Activated T-cell treated with anti-CD3 and anti-CD28 coated beads, Interleukin-2, amount 50 U/mL, for 72 hours (primary cell): Measurements from ENCODE around the gene AP5S1. TPM values are rescaled to one million over a fixed set of nuclear protein-coding genes. Genes with fewer than 3 reads are reported as not detected.

Source experiments
- ATAC-seq, 2 donors: fragments of 150-1000 bp; cut with Tn5 transposase; replicated peaks in 1 of 2; 2 replicates each; pipeline ENCODE4 v1.10.0; 2021; ENCODE audit warnings: moderate library complexity in 2 of 2, mild to moderate bottlenecking in 1 of 2
- DNase-seq, 2 donors: peaks; one replicate each; pipeline ENCODE4 v3.0.0; 2021 to 2022; ENCODE audit warnings: mixed read lengths in 1 of 2
- H3K27ac Mint-ChIP-seq: one replicate; pipeline ENCODE4 v1.8.0; 2022; ENCODE audit warnings: mild to moderate bottlenecking, moderate library complexity, mixed read lengths
- H3K27me3 Mint-ChIP-seq: one replicate; pipeline ENCODE4 v1.8.0; 2022; ENCODE audit warnings: low read depth, mixed read lengths
- H3K36me3 Mint-ChIP-seq, 2 donors: one replicate each; pipeline ENCODE4 v1.8.0; 2022; ENCODE audit warnings: mixed read lengths in 2 of 2, mild to moderate bottlenecking in 1 of 2; ENCODE audit not compliant: insufficient read depth in 2 of 2
- H3K4me1 Mint-ChIP-seq: one replicate; pipeline ENCODE4 v1.8.0; 2022; ENCODE audit warnings: low read depth, mixed read lengths
- H3K4me3 Mint-ChIP-seq, 2 donors: one replicate each; pipeline ENCODE4 v1.8.0; 2022; ENCODE audit warnings: mild to moderate bottlenecking in 2 of 2, mixed read lengths in 2 of 2, moderate library complexity in 2 of 2
- H3K9me3 Mint-ChIP-seq, 2 donors: one replicate each; pipeline ENCODE4 v1.8.0; 2022; ENCODE audit warnings: mixed read lengths in 2 of 2
- total RNA-seq, 2 donors: library from RNA; stranded (reverse); gene quantifications; one replicate each; pipeline ENCODE4 v1.2.3, GENCODE V29; 2022

The AP5S1 gene
- total RNA-seq, 2 donors from 2014 or later, result 10.3 to 13.7 TPM

GRCh38 chr20:3846740-3847428 is 26.5 kb downstream of the AP5S1 start, which contains the start of gene MAVS:
Gene MAVS, plus strand, starts transcription at chr20:3846834. Its CDS starts 7,791 bp downstream, at chr20:3854625.
- peak; percentile 94 to 95 for DNase-seq
- H3K4me3 Mint-ChIP-seq, result peak within 1 kb of the TSS; percentile 90 to 95
- H3K9me3 Mint-ChIP-seq, result no peaks in the 10 kb centered on the region
- peak; percentile 98 to 99 for ATAC-seq
- peak within 1 kb of the TSS; percentile 90 for H3K27ac Mint-ChIP-seq
- peaks cover 0 to 1% of the 10 kb centered on the region in 2 donors for H3K36me3 Mint-ChIP-seq
- no peaks in the 10 kb centered on the region for H3K27me3 Mint-ChIP-seq
- peaks cover 39% of the 10 kb centered on the region for H3K4me1 Mint-ChIP-seq

- DNase-seq (no peak), ATAC-seq (no peak)
- Mint-ChIP-seq H3K9me3 (no peaks in the 10 kb centered on the region), H3K27me3 (no peaks in the 10 kb centered on the region), H3K4me3 (peak overlapping the region; percentile 90 to 95), H3K36me3 (peaks cover 0 to 1% of the 10 kb centered on the region in 2 donors), H3K27ac (peak overlapping the region; percentile 90), H3K4me1 (peaks cover 39% of the 10 kb centered on the region)
Observed at GRCh38 chr20:3847429-3847940, 27.1 kb downstream of the AP5S1 start.

GRCh38 chr20:3848565-3848964 is 28.2 kb downstream of the AP5S1 start:
- no peak for ATAC-seq
- Mint-ChIP-seq H3K27me3 (no peaks in the 10 kb centered on the region), H3K9me3 (no peaks in the 10 kb centered on the region), H3K36me3 (peaks cover 0 to 1% of the 10 kb centered on the region in 2 donors), H3K27ac (no peak overlapping the region), H3K4me3 (peak overlapping the region; percentile 11 to 90), H3K4me1 (peaks cover 39% of the 10 kb centered on the region)
- no peak for DNase-seq

GRCh38 chr20:3854462-3854871 is 34.1 kb downstream of the AP5S1 start:
- H3K4me1 Mint-ChIP-seq, result peaks cover 9% of the 10 kb centered on the region
- ATAC-seq, result peak; percentile 34 to 36

GRCh38 chr20:3857405-3857804 is 37.1 kb downstream of the AP5S1 start:
- ATAC-seq (no peak), DNase-seq (no peak)
- Mint-ChIP-seq H3K4me1 (peaks cover 5% of the 10 kb centered on the region), H3K4me3 (no peak overlapping the region), H3K36me3 (peaks cover 6 to 34% of the 10 kb centered on the region in 2 donors), H3K9me3 (no peaks in the 10 kb centered on the region), H3K27me3 (no peaks in the 10 kb centered on the region), H3K27ac (no peak overlapping the region)

More at GRCh38 chr20:3854462-3854871, 34.1 kb downstream of the AP5S1 start:
- DNase-seq, result no peak
- Mint-ChIP-seq H3K36me3 (peaks cover 4 to 17% of the 10 kb centered on the region in 2 donors), H3K4me3 (no peak overlapping the region), H3K27me3 (no peaks in the 10 kb centered on the region), H3K9me3 (no peaks in the 10 kb centered on the region), H3K27ac (no peak overlapping the region)

GRCh38 chr20:3858689-3859088 is 38.3 kb downstream of the AP5S1 start:
- no peaks in the 10 kb centered on the region for H3K27me3 Mint-ChIP-seq
- no peak overlapping the region for H3K4me3 Mint-ChIP-seq
- H3K4me1 Mint-ChIP-seq, result peaks cover 5% of the 10 kb centered on the region
- ATAC-seq (no peak), DNase-seq (no peak)
- H3K9me3 Mint-ChIP-seq, result no peaks in the 10 kb centered on the region
- H3K27ac Mint-ChIP-seq, result no peak overlapping the region
- peaks cover 9 to 39% of the 10 kb centered on the region in 2 donors for H3K36me3 Mint-ChIP-seq

GRCh38 chr20:3861191-3861590 is 40.8 kb downstream of the AP5S1 start:
- H3K27me3 Mint-ChIP-seq, result no peaks in the 10 kb centered on the region
- ATAC-seq (no peak), DNase-seq (no peak)
- no peak overlapping the region for H3K27ac Mint-ChIP-seq
- H3K36me3 Mint-ChIP-seq, result peaks cover 10 to 33% of the 10 kb centered on the region in 2 donors
- H3K4me1 Mint-ChIP-seq, result peaks cover 5% of the 10 kb centered on the region
- H3K4me3 Mint-ChIP-seq, result no peak overlapping the region
- H3K9me3 Mint-ChIP-seq, result no peaks in the 10 kb centered on the region

GRCh38 chr20:3862333-3862732 is 42.0 kb downstream of the AP5S1 start:
- peaks cover 10 to 30% of the 10 kb centered on the region in 2 donors for H3K36me3 Mint-ChIP-seq
- no peak overlapping the region for H3K27ac Mint-ChIP-seq
- H3K4me1 Mint-ChIP-seq, result no peaks in the 10 kb centered on the region
- ATAC-seq, result no peak
- H3K9me3 Mint-ChIP-seq, result no peaks in the 10 kb centered on the region
- no peaks in the 10 kb centered on the region for H3K27me3 Mint-ChIP-seq
- H3K4me3 Mint-ChIP-seq, result no peak overlapping the region
- DNase-seq, result no peak

- Mint-ChIP-seq H3K4me1 (no peaks in the 10 kb centered on the region), H3K36me3 (peaks cover 8 to 24% of the 10 kb centered on the region in 2 donors), H3K27me3 (no peaks in the 10 kb centered on the region), H3K27ac (no peak overlapping the region), H3K4me3 (no peak overlapping the region), H3K9me3 (no peaks in the 10 kb centered on the region)
- ATAC-seq (no peak), DNase-seq (no peak)
Observed at GRCh38 chr20:3863317-3863716, 43.0 kb downstream of the AP5S1 start.

- H3K36me3 Mint-ChIP-seq, result peaks cover 8 to 22% of the 10 kb centered on the region in 2 donors
- no peaks in the 10 kb centered on the region for H3K4me1 Mint-ChIP-seq
- no peak for ATAC-seq
- DNase-seq, result no peak
- no peak overlapping the region for H3K27ac Mint-ChIP-seq
- H3K27me3 Mint-ChIP-seq, result no peaks in the 10 kb centered on the region
- no peaks in the 10 kb centered on the region for H3K9me3 Mint-ChIP-seq
- H3K4me3 Mint-ChIP-seq, result no peak overlapping the region
Observed at GRCh38 chr20:3864518-3864917, 44.2 kb downstream of the AP5S1 start.

- no peaks in the 10 kb centered on the region for H3K4me1 Mint-ChIP-seq
- H3K27ac Mint-ChIP-seq, result no peak overlapping the region
- H3K27me3 Mint-ChIP-seq, result no peaks in the 10 kb centered on the region
- ATAC-seq (no peak), DNase-seq (no peak)
- no peak overlapping the region for H3K4me3 Mint-ChIP-seq
- peaks cover 8 to 21% of the 10 kb centered on the region in 2 donors for H3K36me3 Mint-ChIP-seq
- no peaks in the 10 kb centered on the region for H3K9me3 Mint-ChIP-seq
Observed at GRCh38 chr20:3865152-3865886, 45.0 kb downstream of the AP5S1 start.

GRCh38 chr20:3865887-3866407 is 45.6 kb downstream of the AP5S1 start:
- no peak for DNase-seq
- ATAC-seq, result no peak
- H3K9me3 Mint-ChIP-seq, result no peaks in the 10 kb centered on the region
- no peaks in the 10 kb centered on the region for H3K27me3 Mint-ChIP-seq
- H3K4me3 Mint-ChIP-seq, result no peak overlapping the region
- H3K4me1 Mint-ChIP-seq, result no peaks in the 10 kb centered on the region
- peaks cover 8 to 22% of the 10 kb centered on the region in 2 donors for H3K36me3 Mint-ChIP-seq
- H3K27ac Mint-ChIP-seq, result no peak overlapping the region

- no peak for ATAC-seq
- no peaks in the 10 kb centered on the region for H3K9me3 Mint-ChIP-seq
Observed at GRCh38 chr20:3866464-3866863, 46.1 kb downstream of the AP5S1 start.

More at GRCh38 chr20:3866464-3866863, 46.1 kb downstream of the AP5S1 start:
- no peak overlapping the region for H3K4me3 Mint-ChIP-seq
- H3K27ac Mint-ChIP-seq, result no peak overlapping the region
- no peaks in the 10 kb centered on the region for H3K4me1 Mint-ChIP-seq
- H3K36me3 Mint-ChIP-seq, result peaks cover 8 to 17% of the 10 kb centered on the region in 2 donors
- no peaks in the 10 kb centered on the region for H3K27me3 Mint-ChIP-seq
- DNase-seq, result no peak
